GM12878 (cell line): ENCODE data around the gene RPL7L1. TPM values are rescaled to one million over a fixed set of nuclear protein-coding genes. Genes with fewer than 3 reads are reported as not detected.

Source experiments
- ATAC-seq: fragments of 200-7000 bp; cut with Tn5 transposase; 3 replicates; pipeline ENCODE4 v1.9.1; 2020; ENCODE audit warnings: mild to moderate bottlenecking, moderate library complexity
- BruUV-seq: library from RNA; stranded (reverse); fragments of 400-500 nt; replicated peaks from 2 replicates; lab custom pipeline; 2021; lab: Mats Ljungman, UMichigan
- CTCF ChIA-PET: fragments of 300-600 bp; sonication (Branson Sonifier 250); formaldehyde crosslinking; extraction: SDS; loops from one replicate; lab custom pipeline; 2021; ENCODE audit warnings: inconsistent platforms; lab: Yijun Ruan, JAX
- POLR2A ChIA-PET: fragments of 350-600 bp; formaldehyde crosslinking; extraction: SDS; loops from one replicate; lab custom pipeline; 2021; ENCODE audit warnings: inconsistent platforms; lab: Charles Lee
- RAD21 ChIA-PET: fragments of 300-600 bp; sonication (Branson Sonifier 250); formaldehyde crosslinking; loops from one replicate; lab custom pipeline; 2023; ENCODE audit warnings: antibody characterized with exemption; ENCODE audit not compliant: unreplicated experiment; lab: Charles Lee
- SMC1A ChIA-PET: fragments of 300-600 bp; sonication (Branson Sonifier 250); formaldehyde crosslinking; loops from one replicate; lab custom pipeline; 2023; ENCODE audit not compliant: unreplicated experiment, uncharacterized antibody; lab: Charles Lee
- DNase-seq: peaks from one replicate; pipeline ENCODE4 v3.0.0-alpha.2; 2011; ENCODE audit warnings: low read depth, low spot score
- FAIRE-seq: peaks from 3 replicates; lab custom pipeline; 2011; peaks lifted over from hg19 to GRCh38; lab: Jason Lieb, UNC
- H2AFZ ChIP-seq: 2 replicates; pipeline ENCODE4 v1.6.0; 2011; ENCODE audit warnings: low read depth, low read length, control low read depth; ENCODE audit not compliant: control insufficient read depth
- H3K27ac ChIP-seq: 2 replicates; pipeline ENCODE4 v1.5.1; 2011; ENCODE audit warnings: control low read depth; ENCODE audit not compliant: control insufficient read depth, insufficient read depth
- H3K27me3 ChIP-seq, 2 experiments: replicated peaks in 1 of 2; 2 replicates each; pipeline versions ENCODE4 v1.6.0 to v1.6.1; 2011; ENCODE audit warnings: low read length in 1 of 2; ENCODE audit not compliant: control insufficient read depth in 2 of 2, insufficient read depth in 2 of 2
- H3K36me3 ChIP-seq, 2 experiments: 2 replicates each; pipeline ENCODE4 v1.5.1; 2011; ENCODE audit warnings: low read length in 1 of 2; ENCODE audit not compliant: control insufficient read depth in 2 of 2, insufficient read depth in 2 of 2
- H3K4me1 ChIP-seq: 2 replicates; pipeline ENCODE4 v1.6.1; 2011; ENCODE audit warnings: mild to moderate bottlenecking, low read length, moderate library complexity, mixed read lengths; ENCODE audit not compliant: control insufficient read depth, insufficient read depth
- H3K4me2 ChIP-seq: 2 replicates; pipeline ENCODE4 v1.6.0; 2011; ENCODE audit warnings: control low read depth; ENCODE audit not compliant: control insufficient read depth, insufficient read depth
- H3K4me3 ChIP-seq: fragments of 200-600 bp; sonication (generic); 2 replicates; pipeline ENCODE4 v1.5.1; 2016
- H3K79me2 ChIP-seq: 2 replicates; pipeline ENCODE4 v1.6.0; 2011; ENCODE audit warnings: low read length; ENCODE audit not compliant: control insufficient read depth, insufficient read depth
- H3K9ac ChIP-seq: 2 replicates; pipeline ENCODE4 v1.8.0; 2011; ENCODE audit warnings: low read length, control low read depth, mixed read lengths; ENCODE audit not compliant: control insufficient read depth, insufficient read depth
- H3K9me3 ChIP-seq: replicated peaks from 3 replicates; pipeline ENCODE4 v1.5.1; 2011; ENCODE audit warnings: mild to moderate bottlenecking, low read length; ENCODE audit not compliant: control insufficient read depth, insufficient read depth
- H4K20me1 ChIP-seq: 2 replicates; pipeline ENCODE4 v1.6.0; 2011; ENCODE audit not compliant: control insufficient read depth, insufficient read depth
- FOS ChIP-seq: IDR thresholded peaks from 3 replicates; pipeline ENCODE4 v1.6.1; 2011; ENCODE audit warnings: borderline replicate concordance; ENCODE audit not compliant: insufficient read length; ENCODE audit errors: extremely low read depth
- JUNB ChIP-seq: IDR thresholded peaks from 2 replicates; pipeline ENCODE4 v1.6.1; 2016; ENCODE audit warnings: antibody characterized with exemption, mild to moderate bottlenecking
- POLR2AphosphoS5 ChIP-seq: IDR thresholded peaks from 2 replicates; pipeline ENCODE4 v1.6.1; 2011; ENCODE audit warnings: mild to moderate bottlenecking, low read length, inconsistent platforms
- SUPT20H ChIP-seq: IDR thresholded peaks from 2 replicates; pipeline ENCODE4 v1.6.1; 2011; ENCODE audit warnings: low read depth, mild to moderate bottlenecking, low read length, moderate library complexity, borderline replicate concordance; ENCODE audit not compliant: control insufficient read depth
- WGBS: methylation state at CpG from one replicate; pipeline ENCODE4 v1.1.6; 2016; ENCODE audit warnings: low lambda C conversion rate; ENCODE audit not compliant: insufficient replicate concordance, insufficient coverage; ENCODE audit errors: missing lambda C conversion rate; 5-methylcytosine and 5-hydroxymethylcytosine counted together
- in situ Hi-C: fragments of 300-500 bp; cut with MboI; formaldehyde crosslinking; loops from 9 replicates; pipeline ENCODE4 v1.14.3; 2018; ENCODE audit warnings: mixed read lengths
- intact Hi-C: fragments of 100-400 bp; cut with micrococcal nuclease; formaldehyde crosslinking; loops from one replicate; pipeline ENCODE4 v1.14.2; 2022; ENCODE audit not compliant: unreplicated experiment
- polyA plus RNA-seq, 11 experiments: library from polyadenylated mRNA; depleted of rRNA in 4 of 11; unstranded in 6 of 11; stranded (reverse) in 5 of 11; fragments of >200 nt; fragmentation: Nextera tagmentation in 4 of 11; fragmentation: Illumina TruSeq in 1 of 11; extraction: Ambion mirVana in 4 of 11; extraction: Trizol in 1 of 11; gene quantifications; 1 replicate in 1 of 11; 2 replicates in 10 of 11; pipeline versions ENCODE4 v1.2.1 to v1.2.3, GENCODE V29; 2011 to 2016; ENCODE audit warnings: inconsistent platforms in 2 of 11, missing spikeins in 2 of 11, low read depth in 1 of 11
- total RNA-seq, 4 experiments: library from RNA; depleted of rRNA in 3 of 4; stranded (reverse); fragments of >200 nt in 3 of 4; fragmentation: Illumina TruSeq in 1 of 4; extraction: Trizol in 1 of 4; gene quantifications; 2 replicates each; pipeline versions ENCODE4 v1.2.1 to v1.2.3, GENCODE V29; 2013 to 2021
- TF ChIP-seq, protein P1 (sequence below): fragments of 150-350 bp; IDR thresholded peaks from 2 replicates; pipeline ENCODE4 v1.6.1; 2016; ENCODE audit warnings: low read depth, low read length
- TF ChIP-seq, protein P2 (sequence below): fragments of 450-650 bp; IDR thresholded peaks from 2 replicates; pipeline ENCODE4 v1.6.1; 2014; ENCODE audit warnings: mild to moderate bottlenecking
- TF ChIP-seq, protein P3 (sequence below): fragments of 450-650 bp; formaldehyde crosslinking; IDR thresholded peaks from 2 replicates; pipeline ENCODE4 v1.4.0; 2020; ENCODE audit warnings: mild to moderate bottlenecking, moderate library complexity

Gene RPL7L1
- total and polyA plus RNA-seq, 10 of the 15 experiments (the other 5 are each of a cell fraction or from before 2014, with no cell fraction given): 54.1 to 154 (median 104) TPM

DNA sequence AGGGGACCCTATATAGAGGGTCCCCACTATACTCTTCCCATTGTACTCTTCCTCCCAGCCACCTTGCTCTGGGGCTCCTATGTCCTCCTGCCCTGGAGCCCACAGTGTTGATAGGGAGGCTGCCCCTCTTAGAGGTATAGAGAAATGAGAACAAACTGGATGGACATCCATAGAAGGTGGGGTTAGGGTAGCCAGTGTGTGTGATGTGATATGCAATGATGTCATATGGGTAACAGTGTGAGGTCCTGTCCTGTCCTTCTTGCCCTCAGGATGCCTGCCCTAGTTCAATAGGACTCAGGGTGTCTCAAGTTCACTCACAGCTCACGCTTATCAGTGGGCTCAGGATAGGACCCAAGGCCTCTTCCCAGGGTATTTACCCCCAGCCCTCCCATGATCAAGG is 36.9 kb downstream of the RPL7L1 start (continued):
- TF ChIP-seq, protein P1, sequence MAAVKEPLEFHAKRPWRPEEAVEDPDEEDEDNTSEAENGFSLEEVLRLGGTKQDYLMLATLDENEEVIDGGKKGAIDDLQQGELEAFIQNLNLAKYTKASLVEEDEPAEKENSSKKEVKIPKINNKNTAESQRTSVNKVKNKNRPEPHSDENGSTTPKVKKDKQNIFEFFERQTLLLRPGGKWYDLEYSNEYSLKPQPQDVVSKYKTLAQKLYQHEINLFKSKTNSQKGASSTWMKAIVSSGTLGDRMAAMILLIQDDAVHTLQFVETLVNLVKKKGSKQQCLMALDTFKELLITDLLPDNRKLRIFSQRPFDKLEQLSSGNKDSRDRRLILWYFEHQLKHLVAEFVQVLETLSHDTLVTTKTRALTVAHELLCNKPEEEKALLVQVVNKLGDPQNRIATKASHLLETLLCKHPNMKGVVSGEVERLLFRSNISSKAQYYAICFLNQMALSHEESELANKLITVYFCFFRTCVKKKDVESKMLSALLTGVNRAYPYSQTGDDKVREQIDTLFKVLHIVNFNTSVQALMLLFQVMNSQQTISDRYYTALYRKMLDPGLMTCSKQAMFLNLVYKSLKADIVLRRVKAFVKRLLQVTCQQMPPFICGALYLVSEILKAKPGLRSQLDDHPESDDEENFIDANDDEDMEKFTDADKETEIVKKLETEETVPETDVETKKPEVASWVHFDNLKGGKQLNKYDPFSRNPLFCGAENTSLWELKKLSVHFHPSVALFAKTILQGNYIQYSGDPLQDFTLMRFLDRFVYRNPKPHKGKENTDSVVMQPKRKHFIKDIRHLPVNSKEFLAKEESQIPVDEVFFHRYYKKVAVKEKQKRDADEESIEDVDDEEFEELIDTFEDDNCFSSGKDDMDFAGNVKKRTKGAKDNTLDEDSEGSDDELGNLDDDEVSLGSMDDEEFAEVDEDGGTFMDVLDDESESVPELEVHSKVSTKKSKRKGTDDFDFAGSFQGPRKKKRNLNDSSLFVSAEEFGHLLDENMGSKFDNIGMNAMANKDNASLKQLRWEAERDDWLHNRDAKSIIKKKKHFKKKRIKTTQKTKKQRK: no peak
- TF ChIP-seq POLR2AphosphoS5: no peak

DNA sequence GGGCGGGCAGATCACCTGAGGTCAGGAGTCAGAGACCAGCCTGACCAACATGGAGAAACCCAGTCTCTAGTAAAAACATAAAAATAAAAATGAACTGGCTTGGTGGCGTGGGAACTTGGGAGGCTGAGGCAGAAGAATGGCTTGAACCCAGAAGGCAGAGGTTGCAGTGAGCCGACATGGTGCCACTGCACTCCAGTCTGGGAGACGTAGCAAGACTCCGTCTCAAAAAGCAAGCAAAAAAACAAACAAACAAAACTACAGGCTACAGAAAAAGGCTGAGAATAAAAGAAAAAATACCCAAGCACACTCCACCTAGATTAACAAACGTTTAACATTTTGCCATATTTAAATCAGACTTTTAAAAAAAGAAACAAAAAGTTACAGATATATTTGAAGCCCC is 42.4 kb downstream of the RPL7L1 start:
- ChIA-PET CTCF (no interaction called here), SMC1A (no interaction called here)
- intact Hi-C loops: no loop called here
- ATAC-seq (no peak), DNase-seq (no peak), FAIRE-seq (no peak)
- Histone ChIP-seq H3K27ac (no peak overlapping the region), H2AFZ (no peak overlapping the region), H3K9me3 (no peaks in the 10 kb centered on the region), H3K79me2 (no peaks in the 10 kb centered on the region), H3K4me3 (no peak overlapping the region)
- 61% methylated on average over 6 of the region's 6 CpGs for WGBS
- BruUV-seq: no TSS peak
- TF ChIP-seq, protein P2, sequence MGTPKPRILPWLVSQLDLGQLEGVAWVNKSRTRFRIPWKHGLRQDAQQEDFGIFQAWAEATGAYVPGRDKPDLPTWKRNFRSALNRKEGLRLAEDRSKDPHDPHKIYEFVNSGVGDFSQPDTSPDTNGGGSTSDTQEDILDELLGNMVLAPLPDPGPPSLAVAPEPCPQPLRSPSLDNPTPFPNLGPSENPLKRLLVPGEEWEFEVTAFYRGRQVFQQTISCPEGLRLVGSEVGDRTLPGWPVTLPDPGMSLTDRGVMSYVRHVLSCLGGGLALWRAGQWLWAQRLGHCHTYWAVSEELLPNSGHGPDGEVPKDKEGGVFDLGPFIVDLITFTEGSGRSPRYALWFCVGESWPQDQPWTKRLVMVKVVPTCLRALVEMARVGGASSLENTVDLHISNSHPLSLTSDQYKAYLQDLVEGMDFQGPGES: no peak
- TF ChIP-seq JUNB (no peak), SUPT20H (no peak), FOS (no peak)
- TF ChIP-seq, protein P3, sequence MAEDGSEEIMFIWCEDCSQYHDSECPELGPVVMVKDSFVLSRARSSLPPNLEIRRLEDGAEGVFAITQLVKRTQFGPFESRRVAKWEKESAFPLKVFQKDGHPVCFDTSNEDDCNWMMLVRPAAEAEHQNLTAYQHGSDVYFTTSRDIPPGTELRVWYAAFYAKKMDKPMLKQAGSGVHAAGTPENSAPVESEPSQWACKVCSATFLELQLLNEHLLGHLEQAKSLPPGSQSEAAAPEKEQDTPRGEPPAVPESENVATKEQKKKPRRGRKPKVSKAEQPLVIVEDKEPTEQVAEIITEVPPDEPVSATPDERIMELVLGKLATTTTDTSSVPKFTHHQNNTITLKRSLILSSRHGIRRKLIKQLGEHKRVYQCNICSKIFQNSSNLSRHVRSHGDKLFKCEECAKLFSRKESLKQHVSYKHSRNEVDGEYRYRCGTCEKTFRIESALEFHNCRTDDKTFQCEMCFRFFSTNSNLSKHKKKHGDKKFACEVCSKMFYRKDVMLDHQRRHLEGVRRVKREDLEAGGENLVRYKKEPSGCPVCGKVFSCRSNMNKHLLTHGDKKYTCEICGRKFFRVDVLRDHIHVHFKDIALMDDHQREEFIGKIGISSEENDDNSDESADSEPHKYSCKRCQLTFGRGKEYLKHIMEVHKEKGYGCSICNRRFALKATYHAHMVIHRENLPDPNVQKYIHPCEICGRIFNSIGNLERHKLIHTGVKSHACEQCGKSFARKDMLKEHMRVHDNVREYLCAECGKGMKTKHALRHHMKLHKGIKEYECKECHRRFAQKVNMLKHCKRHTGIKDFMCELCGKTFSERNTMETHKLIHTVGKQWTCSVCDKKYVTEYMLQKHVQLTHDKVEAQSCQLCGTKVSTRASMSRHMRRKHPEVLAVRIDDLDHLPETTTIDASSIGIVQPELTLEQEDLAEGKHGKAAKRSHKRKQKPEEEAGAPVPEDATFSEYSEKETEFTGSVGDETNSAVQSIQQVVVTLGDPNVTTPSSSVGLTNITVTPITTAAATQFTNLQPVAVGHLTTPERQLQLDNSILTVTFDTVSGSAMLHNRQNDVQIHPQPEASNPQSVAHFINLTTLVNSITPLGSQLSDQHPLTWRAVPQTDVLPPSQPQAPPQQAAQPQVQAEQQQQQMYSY (CRISPR knock-in tag): no peak
- TF ChIP-seq, all 136 proteins: peak for 0
- in situ Hi-C loops: no loop called here
- no peaks in the 10 kb centered on the region for H4K20me1 ChIP-seq
- peaks cover 3% of the 10 kb centered on the region; the same call in 1 of the 2 replicates for H3K4me1 ChIP-seq
- no peak overlapping the region for H3K9ac ChIP-seq
- H3K4me2 ChIP-seq: no peak overlapping the region
- H3K36me3 ChIP-seq: no peaks in the 10 kb centered on the region
- ChIA-PET RAD21 (interaction anchor here (0.6 kb wide), 1 partner anchor 441 kb away, joined by 3 read pairs; no protein-coding TSS in a partner anchor), POLR2A (no interaction called here)
- H3K27me3 ChIP-seq: no peaks in the 10 kb centered on the region
